SK-N-SH (cell line): ENCODE data around the gene MAPK8IP3. TPM values are rescaled to one million over a fixed set of nuclear protein-coding genes. Genes with fewer than 3 reads are reported as not detected.

Experiments
- CTCF ChIA-PET: fragments of 300-600, 350-600 bp; formaldehyde crosslinking; extraction: SDS; loops from one replicate; lab custom pipeline; 2021; lab: Yijun Ruan, JAX
- POLR2A ChIA-PET: fragments of 350-600 bp; sonication (Branson Sonifier 250); formaldehyde crosslinking; extraction: SDS; loops from one replicate; lab custom pipeline; 2020; ENCODE audit warnings: antibody characterized with exemption, inconsistent platforms; lab: Yijun Ruan, JAX
- DNase-seq: peaks from one replicate; pipeline ENCODE4 v3.0.0; 2012
- H2AFZ ChIP-seq: fragments of 200-600 bp; sonication (generic); 2 replicates; pipeline ENCODE4 v1.8.1; 2016; ENCODE audit warnings: antibody characterized with exemption, mild to moderate bottlenecking, low read depth
- H3F3A ChIP-seq: fragments of 200-600 bp; sonication (generic); replicated peaks from 2 replicates; pipeline ENCODE3; 2016; ENCODE audit warnings: antibody characterized with exemption, mild to moderate bottlenecking; ENCODE audit not compliant: insufficient read depth
- H3K27ac ChIP-seq, 2 experiments: fragments of 200-500 bp in 1 of 2; fragments of 200-600 bp in 1 of 2; sonication (Bioruptor generic) in 1 of 2; sonication (generic), shearing (Covaris generic) in 1 of 2; 2 replicates each; pipeline versions ENCODE4 v1.5.1 to v1.6.1; 2014 to 2016; ENCODE audit warnings: low read depth in 2 of 2, inconsistent platforms in 1 of 2, low read length in 1 of 2, mild to moderate bottlenecking in 1 of 2, mixed read lengths in 1 of 2
- H3K27me3 ChIP-seq: fragments of 200-600 bp; sonication (generic), shearing (Covaris generic); 2 replicates; pipeline ENCODE4 v1.6.1; 2016; ENCODE audit warnings: mixed run types; ENCODE audit not compliant: insufficient read depth
- H3K36me3 ChIP-seq, 2 experiments: fragments of 200-500 bp in 1 of 2; fragments of 200-600 bp in 1 of 2; sonication (Bioruptor generic) in 1 of 2; sonication (generic) in 1 of 2; replicated peaks in 1 of 2; 2 replicates each; pipeline versions ENCODE3 to v1.5.1; 2014 to 2016; ENCODE audit warnings: low read length in 1 of 2, mild to moderate bottlenecking in 1 of 2; ENCODE audit not compliant: insufficient read depth in 2 of 2, control insufficient read depth in 1 of 2
- H3K4me1 ChIP-seq, 2 experiments: fragments of 200-500 bp in 1 of 2; fragments of 200-600 bp in 1 of 2; sonication (Bioruptor generic) in 1 of 2; sonication (generic), shearing (Covaris generic) in 1 of 2; 2 replicates each; pipeline versions ENCODE4 v1.5.1 to v1.6.1; 2014 to 2016; ENCODE audit warnings: low read depth in 1 of 2, low read length in 1 of 2, mixed run types in 1 of 2; ENCODE audit not compliant: insufficient read depth in 2 of 2, control insufficient read depth in 1 of 2
- H3K4me2 ChIP-seq: fragments of 200-600 bp; sonication (generic), shearing (Covaris generic); 2 replicates; pipeline ENCODE4 v1.6.1; 2017; ENCODE audit warnings: mixed run types
- H3K4me3 ChIP-seq, 2 experiments: fragments of 200-500 bp in 1 of 2; fragments of 200-600 bp in 1 of 2; sonication (Bioruptor generic) in 1 of 2; sonication (generic), shearing (Covaris generic) in 1 of 2; 2 replicates each; pipeline versions ENCODE4 v1.5.1 to v1.8.1; 2014 to 2016; ENCODE audit warnings: low read depth in 2 of 2, inconsistent platforms in 1 of 2, low read length in 1 of 2, mild to moderate bottlenecking in 1 of 2, mixed read lengths in 1 of 2, moderate library complexity in 1 of 2
- H3K79me2 ChIP-seq: fragments of 200-600 bp; sonication (generic); 2 replicates; pipeline ENCODE4 v1.8.1; 2017; ENCODE audit warnings: mild to moderate bottlenecking; ENCODE audit not compliant: insufficient read depth
- H3K9ac ChIP-seq: fragments of 200-600 bp; sonication (generic); 2 replicates; pipeline ENCODE4 v1.6.1; 2017; ENCODE audit warnings: mixed run types
- H3K9me2 ChIP-seq: fragments of 200-600 bp; sonication (generic); 2 replicates; pipeline ENCODE4 v1.6.1; 2017; ENCODE audit warnings: mixed run types
- H3K9me3 ChIP-seq: fragments of 200-600 bp; sonication (generic); 2 replicates; pipeline ENCODE4 v1.6.1; 2017; ENCODE audit warnings: mixed run types, mild to moderate bottlenecking, moderate library complexity
- H4K20me1 ChIP-seq: fragments of 200-600 bp; sonication (generic); 2 replicates; pipeline ENCODE4 v1.6.1; 2017; ENCODE audit warnings: mild to moderate bottlenecking, mixed run types; ENCODE audit not compliant: insufficient read depth
- CHD2 ChIP-seq: fragments of 150-350 bp; IDR thresholded peaks from 2 replicates; pipeline ENCODE4 v1.6.1; 2018; ENCODE audit warnings: low read length; ENCODE audit not compliant: partially characterized antibody
- ELF1 ChIP-seq: IDR thresholded peaks from 2 replicates; pipeline ENCODE4 v1.4.0; 2012
- EP300 ChIP-seq, 2 experiments: IDR thresholded peaks; 2 replicates each; pipeline versions ENCODE4 v1.4.0 to v1.6.1; 2012; ENCODE audit warnings: borderline replicate concordance in 1 of 2, low read depth in 1 of 2, low read length in 1 of 2
- EZH2phosphoT487 ChIP-seq: fragments of 200-600 bp; sonication (generic); IDR thresholded peaks from 2 replicates; pipeline ENCODE4 v1.6.1; 2017; ENCODE audit warnings: low read depth, mixed run types, mild to moderate bottlenecking, antibody characterized with exemption, moderate library complexity, borderline replicate concordance
- FOXJ3 ChIP-seq: sonication (generic); formaldehyde crosslinking; IDR thresholded peaks from 2 replicates; pipeline ENCODE4 v1.5.1; 2020; ENCODE audit warnings: mild to moderate bottlenecking, missing genetic modification reagents
- GABPA ChIP-seq: IDR thresholded peaks from 2 replicates; pipeline ENCODE4 v1.4.0; 2012; ENCODE audit warnings: low read depth, mild to moderate bottlenecking
- GATA2 ChIP-seq: sonication (generic); formaldehyde crosslinking; IDR thresholded peaks from 2 replicates; pipeline ENCODE4 v1.5.0; 2020; ENCODE audit warnings: mild to moderate bottlenecking, missing genetic modification reagents
- JUND ChIP-seq: IDR thresholded peaks from 2 replicates; pipeline ENCODE4 v1.4.0; 2012
- MAX ChIP-seq: IDR thresholded peaks from 2 replicates; pipeline ENCODE4 v1.4.0; 2012; ENCODE audit warnings: low read depth
- NFIC ChIP-seq: IDR thresholded peaks from 2 replicates; pipeline ENCODE4 v1.4.0; 2012; ENCODE audit warnings: borderline replicate concordance
- POLR2AphosphoS5 ChIP-seq: IDR thresholded peaks from 2 replicates; pipeline ENCODE4 v1.6.1; 2012; ENCODE audit warnings: low read depth, low read length
- RAD21 ChIP-seq: IDR thresholded peaks from 2 replicates; pipeline ENCODE4 v1.6.1; 2012; ENCODE audit warnings: mild to moderate bottlenecking, low read length
- RFX5 ChIP-seq: IDR thresholded peaks from 2 replicates; pipeline ENCODE4 v1.6.1; 2012; ENCODE audit warnings: mild to moderate bottlenecking, improper control_type of control experiment, low read length
- SIN3A ChIP-seq: IDR thresholded peaks from 2 replicates; pipeline ENCODE4 v1.6.1; 2012; ENCODE audit warnings: low read depth, mild to moderate bottlenecking, low read length, moderate library complexity, borderline replicate concordance
- SMC3 ChIP-seq: IDR thresholded peaks from 2 replicates; pipeline ENCODE4 v1.6.1; 2012; ENCODE audit warnings: low read depth, low read length, improper control_type of control experiment
- TCF12 ChIP-seq: IDR thresholded peaks from 2 replicates; pipeline ENCODE4 v1.4.0; 2012
- USF2 ChIP-seq: fragments of 150-350 bp; IDR thresholded peaks from 2 replicates; pipeline ENCODE4 v1.6.1; 2017; ENCODE audit warnings: antibody characterized with exemption, low read length, low read depth, borderline replicate concordance
- WGBS: methylation state at CpG from one replicate; pipeline ENCODE4 v1.1.6; 2017; ENCODE audit warnings: low lambda C conversion rate; 5-methylcytosine and 5-hydroxymethylcytosine counted together
- polyA plus RNA-seq, 3 experiments: library from polyadenylated mRNA; depleted of rRNA; stranded (reverse); fragments of >200 nt; gene quantifications; 2 replicates each; pipeline ENCODE4 v1.2.3, GENCODE V29; 2012
- TF ChIP-seq, protein P1 (sequence below): fragments of 150-350 bp; IDR thresholded peaks from 2 replicates; pipeline ENCODE4 v1.6.1; 2016; ENCODE audit warnings: mild to moderate bottlenecking, low read depth, low read length
- TF ChIP-seq, protein P2 (sequence below): IDR thresholded peaks from 2 replicates; pipeline ENCODE4 v1.4.0; 2012; ENCODE audit warnings: low read depth, borderline replicate concordance
- TF ChIP-seq, protein P3 (sequence below): IDR thresholded peaks from 2 replicates; pipeline ENCODE4; 2012

Gene MAPK8IP3
- polyA plus RNA-seq, 1 of the 3 experiments (the other 2 are of a cell fraction): 57.3 TPM

DNA sequence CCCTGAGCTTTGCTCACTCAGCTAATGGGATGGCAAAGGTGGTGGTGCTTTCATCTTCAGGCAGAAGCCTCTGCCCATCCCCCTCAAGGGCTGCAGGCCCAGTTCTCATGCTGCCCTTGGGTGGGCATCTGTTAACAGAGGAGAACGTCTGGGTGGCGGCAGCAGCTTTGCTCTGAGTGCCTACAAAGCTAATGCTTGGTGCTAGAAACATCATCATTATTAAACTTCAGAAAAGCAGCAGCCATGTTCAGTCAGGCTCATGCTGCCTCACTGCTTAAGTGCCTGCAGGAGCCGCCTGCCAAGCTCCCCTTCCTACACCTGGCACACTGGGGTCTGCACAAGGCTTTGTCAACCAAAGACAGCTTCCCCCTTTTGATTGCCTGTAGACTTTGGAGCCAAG lies 5.7 kb upstream of the MAPK8IP3 start:
- Histone ChIP-seq H3K79me2 (peaks cover 26% of the 10 kb centered on the region), H3K4me3 (no peak overlapping the region), H3K4me1 (peaks cover 0 to 3% of the 10 kb centered on the region in 2 experiments; a peak in 1 of 4 replicates), H3K4me2 (no peak overlapping the region), H3K36me3 (peaks cover 41 to 43% of the 10 kb centered on the region in 2 experiments), H3K9me3 (no peaks in the 10 kb centered on the region), H3K27ac (no peak overlapping the region), H3F3A (peaks cover 22% of the 10 kb centered on the region), H3K9me2 (no peaks in the 10 kb centered on the region), H3K9ac (no peak overlapping the region), H2AFZ (no peak overlapping the region), H4K20me1 (no peaks in the 10 kb centered on the region), H3K27me3 (no peaks in the 10 kb centered on the region)
- TF ChIP-seq SIN3A (no peak), SMC3 (no peak), NFIC (no peak), CHD2 (no peak), GATA2 (no peak), FOXJ3 (CRISPR knock-in tag) (no peak), USF2 (no peak), POLR2AphosphoS5 (no peak), RFX5 (no peak), MAX (no peak), JUND (no peak), RAD21 (no peak), EP300 (IDR thresholded peaks at IDR 0.05; ENCODE audit: borderline replicate concordance in 1 of 2, low read depth in 1 of 2, low read length in 1 of 2) (no peak), GABPA (no peak), EZH2phosphoT487 (no peak), TCF12 (no peak), ELF1 (no peak)
- TF ChIP-seq, protein P1, sequence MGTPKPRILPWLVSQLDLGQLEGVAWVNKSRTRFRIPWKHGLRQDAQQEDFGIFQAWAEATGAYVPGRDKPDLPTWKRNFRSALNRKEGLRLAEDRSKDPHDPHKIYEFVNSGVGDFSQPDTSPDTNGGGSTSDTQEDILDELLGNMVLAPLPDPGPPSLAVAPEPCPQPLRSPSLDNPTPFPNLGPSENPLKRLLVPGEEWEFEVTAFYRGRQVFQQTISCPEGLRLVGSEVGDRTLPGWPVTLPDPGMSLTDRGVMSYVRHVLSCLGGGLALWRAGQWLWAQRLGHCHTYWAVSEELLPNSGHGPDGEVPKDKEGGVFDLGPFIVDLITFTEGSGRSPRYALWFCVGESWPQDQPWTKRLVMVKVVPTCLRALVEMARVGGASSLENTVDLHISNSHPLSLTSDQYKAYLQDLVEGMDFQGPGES: no peak
- TF ChIP-seq, protein P2, sequence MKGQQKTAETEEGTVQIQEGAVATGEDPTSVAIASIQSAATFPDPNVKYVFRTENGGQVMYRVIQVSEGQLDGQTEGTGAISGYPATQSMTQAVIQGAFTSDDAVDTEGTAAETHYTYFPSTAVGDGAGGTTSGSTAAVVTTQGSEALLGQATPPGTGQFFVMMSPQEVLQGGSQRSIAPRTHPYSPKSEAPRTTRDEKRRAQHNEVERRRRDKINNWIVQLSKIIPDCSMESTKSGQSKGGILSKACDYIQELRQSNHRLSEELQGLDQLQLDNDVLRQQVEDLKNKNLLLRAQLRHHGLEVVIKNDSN: no peak
- TF ChIP-seq, protein P3, sequence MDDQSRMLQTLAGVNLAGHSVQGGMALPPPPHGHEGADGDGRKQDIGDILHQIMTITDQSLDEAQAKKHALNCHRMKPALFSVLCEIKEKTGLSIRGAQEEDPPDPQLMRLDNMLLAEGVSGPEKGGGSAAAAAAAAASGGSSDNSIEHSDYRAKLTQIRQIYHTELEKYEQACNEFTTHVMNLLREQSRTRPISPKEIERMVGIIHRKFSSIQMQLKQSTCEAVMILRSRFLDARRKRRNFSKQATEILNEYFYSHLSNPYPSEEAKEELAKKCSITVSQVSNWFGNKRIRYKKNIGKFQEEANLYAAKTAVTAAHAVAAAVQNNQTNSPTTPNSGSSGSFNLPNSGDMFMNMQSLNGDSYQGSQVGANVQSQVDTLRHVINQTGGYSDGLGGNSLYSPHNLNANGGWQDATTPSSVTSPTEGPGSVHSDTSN: no peak
- no peak for DNase-seq
- 78% methylated on average over 3 of the region's 3 CpGs for WGBS
- POLR2A ChIA-PET: no interaction called here
- CTCF ChIA-PET: interaction anchor here (1.7 kb wide), 2 partner anchors 22 to 23 kb away, joined by 4 to 7 read pairs; partner anchors contain the start of gene JPT2
